ENCODE data around the gene DNAH8. TPM values are rescaled to one million over a fixed set of nuclear protein-coding genes. Genes with fewer than 3 reads are reported as not detected.
"Not testable (repeated sequence)": the region's sequence is repeated elsewhere in the genome, so short reads cannot be mapped to it uniquely, and the experiment has no call there.

Gene DNAH8
- total RNA-seq, 6 experiments from 2014 or later: not detected

GRCh38 chr6:38695227-38695900 is 19.7 kb upstream of the DNAH8 start:
- peaks cover 17% of the 10 kb centered on the region for H3K36me3 Mint-ChIP-seq (ENCODE audit: low read depth)
- H3K9me3 Mint-ChIP-seq: peaks cover 15% of the 10 kb centered on the region
- H3K27ac Mint-ChIP-seq: no peak overlapping the region
- H3K4me1 Mint-ChIP-seq (ENCODE audit: low read depth): no peaks in the 10 kb centered on the region
- DNase-seq: no peak
- TF ChIP-seq CTCF (IDR thresholded peaks at IDR 0.05): no peak
- H3K27me3 Mint-ChIP-seq (ENCODE audit: insufficient read depth): no peaks in the 10 kb centered on the region; the same call in 1 of the 2 replicates
- no peak overlapping the region for H3K4me3 Mint-ChIP-seq

- Mint-ChIP-seq H3K4me1 (ENCODE audit: low read depth) (no peaks in the 10 kb centered on the region), H3K4me3 (no peak overlapping the region), H3K9me3 (peaks cover 16% of the 10 kb centered on the region), H3K36me3 (ENCODE audit: low read depth) (peaks cover 20% of the 10 kb centered on the region), H3K27me3 (ENCODE audit: insufficient read depth) (no peaks in the 10 kb centered on the region; the same call in 1 of the 2 replicates), H3K27ac (no peak overlapping the region)
- DNase-seq: no peak
- no peak for TF ChIP-seq CTCF (IDR thresholded peaks at IDR 0.05)
These were observed 19.2 kb upstream of the DNAH8 start for GRCh38 chr6:38695933-38696332.

- Mint-ChIP-seq H3K4me1 (ENCODE audit: low read depth) (0 out of 2 replicates have a peak, but pooled peaks cover under 1% of the 10 kb centered on the region), H3K27me3 (ENCODE audit: insufficient read depth) (no peaks in the 10 kb centered on the region; the same call in 1 of the 2 replicates), H3K27ac (no peak overlapping the region), H3K4me3 (no peak overlapping the region), H3K36me3 (ENCODE audit: low read depth) (peaks cover 24% of the 10 kb centered on the region), H3K9me3 (peaks cover 16% of the 10 kb centered on the region)
- no peak for TF ChIP-seq CTCF (IDR thresholded peaks at IDR 0.05)
- no peak for DNase-seq
These were observed 18.8 kb upstream of the DNAH8 start for GRCh38 chr6:38696345-38696744.

- H3K9me3 Mint-ChIP-seq: peaks cover 19% of the 10 kb centered on the region
- H3K36me3 Mint-ChIP-seq (ENCODE audit: low read depth): peaks cover 36% of the 10 kb centered on the region
- no peak for TF ChIP-seq CTCF (IDR thresholded peaks at IDR 0.05)
- peaks cover 1% of the 10 kb centered on the region for H3K27me3 Mint-ChIP-seq (ENCODE audit: insufficient read depth)
- peaks cover 14% of the 10 kb centered on the region for H3K4me1 Mint-ChIP-seq (ENCODE audit: low read depth)
- H3K4me3 Mint-ChIP-seq: no peak overlapping the region
- no peak overlapping the region for H3K27ac Mint-ChIP-seq
- DNase-seq: no peak
These were observed 17.3 kb upstream of the DNAH8 start for GRCh38 chr6:38697846-38698245.

GRCh38 chr6:38699702-38700101 is 15.4 kb upstream of the DNAH8 start:
- not testable (repeated sequence) for DNase-seq; H3K4me3 Mint-ChIP-seq; H3K27ac Mint-ChIP-seq; H3K27me3 Mint-ChIP-seq (ENCODE audit: insufficient read depth)
- peaks cover 19% of the 10 kb centered on the region for H3K9me3 Mint-ChIP-seq
- peaks cover 36% of the 10 kb centered on the region for H3K36me3 Mint-ChIP-seq (ENCODE audit: low read depth)
- H3K4me1 Mint-ChIP-seq (ENCODE audit: low read depth): peaks cover 19% of the 10 kb centered on the region

GRCh38 chr6:38701551-38701950 is 13.6 kb upstream of the DNAH8 start:
- peaks cover 19% of the 10 kb centered on the region for H3K9me3 Mint-ChIP-seq
- DNase-seq: no peak
- H3K4me3 Mint-ChIP-seq: no peak overlapping the region; the same call in 1 of the 2 replicates
- peaks cover 36% of the 10 kb centered on the region for H3K36me3 Mint-ChIP-seq (ENCODE audit: low read depth)
- no peak overlapping the region for H3K27ac Mint-ChIP-seq
- no peak for TF ChIP-seq CTCF (IDR thresholded peaks at IDR 0.05)
- H3K4me1 Mint-ChIP-seq (ENCODE audit: low read depth): peaks cover 19% of the 10 kb centered on the region
- peaks cover 12% of the 10 kb centered on the region for H3K27me3 Mint-ChIP-seq (ENCODE audit: insufficient read depth)

Measured in HFFc6 (cell line).